H7 (cell line): ENCODE data around the gene NME7. TPM values are rescaled to one million over a fixed set of nuclear protein-coding genes. Genes with fewer than 3 reads are reported as not detected.
"Not testable (repeated sequence)": the region's sequence is repeated elsewhere in the genome, so short reads cannot be mapped to it uniquely, and the experiment has no call there.

ENCODE experiments used
- DNase-seq: peaks from one replicate; pipeline ENCODE4 v3.0.0; 2012
- H3K27me3 ChIP-seq: 2 replicates; pipeline ENCODE4 v1.6.0; 2011; ENCODE audit warnings: mild to moderate bottlenecking, low read length; ENCODE audit not compliant: control insufficient read depth, insufficient read depth
- H3K36me3 ChIP-seq: replicated peaks from 2 replicates; pipeline ENCODE4 v1.5.1; 2011; ENCODE audit warnings: low read length; ENCODE audit not compliant: control insufficient read depth, insufficient read depth
- H3K4me3 ChIP-seq: 2 replicates; pipeline ENCODE4 v1.5.1; 2011; ENCODE audit warnings: low read depth, mild to moderate bottlenecking, control low read depth, low read length, moderate library complexity; ENCODE audit not compliant: insufficient read depth
- total RNA-seq: library from RNA; depleted of rRNA; stranded (reverse); fragments of >200 nt; shearing (Covaris generic); gene quantifications from 2 replicates; pipeline ENCODE4 v1.2.3, GENCODE V29; 2014; rRNA removed

Gene NME7
- total RNA-seq: 15.8 and 19.1 TPM in 2 replicates

GRCh38 chr1:169367686-169368405 is at the start of gene NME7, which contains the start of gene BLZF1:
Gene NME7, minus strand, starts transcription at chr1:169367797. Its CDS starts 87 bp downstream, at chr1:169367710.
Gene BLZF1, plus strand, starts transcription at chr1:169368195. Its CDS starts 1,328 bp downstream, at chr1:169369523.
- DNase-seq: peak; percentile 60
- H3K4me3 ChIP-seq: peak within 1 kb of the TSS; percentile 74
- no peaks in the 10 kb centered on the region for H3K27me3 ChIP-seq

GRCh38 chr1:169414952-169415351 is 47.4 kb upstream of the NME7 start:
- Histone ChIP-seq H3K27me3 (no peaks in the 10 kb centered on the region), H3K4me3 (no peak overlapping the region), H3K36me3 (no peaks in the 10 kb centered on the region)
- DNase-seq: no peak

More at GRCh38 chr1:169367686-169368405, at the start of gene NME7, which contains the start of gene BLZF1:
- no peaks in the 10 kb centered on the region for H3K36me3 ChIP-seq

- H3K36me3 ChIP-seq, H3K4me3 ChIP-seq, H3K27me3 ChIP-seq, DNase-seq: not testable (repeated sequence)
Observed at GRCh38 chr1:169408340-169408739, 40.7 kb upstream of the NME7 start.

- DNase-seq, H3K27me3 ChIP-seq, H3K4me3 ChIP-seq, H3K36me3 ChIP-seq: not testable (repeated sequence)
Observed at GRCh38 chr1:169402578-169402977, 35.0 kb upstream of the NME7 start.

- Histone ChIP-seq H3K27me3 (no peaks in the 10 kb centered on the region), H3K36me3 (no peaks in the 10 kb centered on the region; the same call in none of the 2 replicates), H3K4me3 (no peak overlapping the region)
- no peak for DNase-seq
Observed at GRCh38 chr1:169395955-169396354, 28.4 kb upstream of the NME7 start.

GRCh38 chr1:169392406-169392805 is 24.8 kb upstream of the NME7 start:
- H3K4me3 ChIP-seq: no peak overlapping the region
- no peak for DNase-seq
- H3K36me3 ChIP-seq: no peaks in the 10 kb centered on the region; the same call in none of the 2 replicates
- no peaks in the 10 kb centered on the region for H3K27me3 ChIP-seq

GRCh38 chr1:169390303-169390702 is 22.7 kb upstream of the NME7 start:
- no peak for DNase-seq
- Histone ChIP-seq H3K4me3 (no peak overlapping the region), H3K27me3 (no peaks in the 10 kb centered on the region), H3K36me3 (no peaks in the 10 kb centered on the region; the same call in none of the 2 replicates)

- no peak overlapping the region for H3K4me3 ChIP-seq
- no peaks in the 10 kb centered on the region; the same call in 1 of the 2 replicates for H3K36me3 ChIP-seq
- DNase-seq: no peak
- no peaks in the 10 kb centered on the region for H3K27me3 ChIP-seq
Observed at GRCh38 chr1:169387399-169387798, 19.8 kb upstream of the NME7 start.

GRCh38 chr1:169383449-169383848 is 15.9 kb upstream of the NME7 start:
- no peak overlapping the region for H3K4me3 ChIP-seq
- H3K36me3 ChIP-seq: no peaks in the 10 kb centered on the region; the same call in 1 of the 2 replicates
- DNase-seq: no peak
- no peaks in the 10 kb centered on the region for H3K27me3 ChIP-seq

- H3K36me3 ChIP-seq: peaks cover 2% of the 10 kb centered on the region
- DNase-seq: no peak
- no peaks in the 10 kb centered on the region for H3K27me3 ChIP-seq
- no peak overlapping the region for H3K4me3 ChIP-seq
Observed at GRCh38 chr1:169381162-169381561, 13.6 kb upstream of the NME7 start.

- H3K36me3 ChIP-seq: no peaks in the 10 kb centered on the region; the same call in 1 of the 2 replicates
- no peak for DNase-seq
- no peak overlapping the region for H3K4me3 ChIP-seq
- no peaks in the 10 kb centered on the region for H3K27me3 ChIP-seq
Observed at GRCh38 chr1:169371404-169371803, 3.8 kb upstream of the NME7 start.

- no peaks in the 10 kb centered on the region for H3K36me3 ChIP-seq
- peak overlapping the region; percentile 74 for H3K4me3 ChIP-seq
- DNase-seq: no peak
- H3K27me3 ChIP-seq: no peaks in the 10 kb centered on the region
Observed at GRCh38 chr1:169368406-169368769, 791 bp upstream of the NME7 start.

GRCh38 chr1:169367096-169367685 is 406 bp downstream of the NME7 start:
- no peak for DNase-seq

GRCh38 chr1:169364948-169365347 is 2.6 kb downstream of the NME7 start:
- no peak overlapping the region for H3K4me3 ChIP-seq
- DNase-seq: no peak
- H3K36me3 ChIP-seq: no peaks in the 10 kb centered on the region
- no peaks in the 10 kb centered on the region for H3K27me3 ChIP-seq

More at GRCh38 chr1:169367096-169367685, 406 bp downstream of the NME7 start:
- no peaks in the 10 kb centered on the region for H3K27me3 ChIP-seq
- no peaks in the 10 kb centered on the region for H3K36me3 ChIP-seq
- peak overlapping the region; percentile 74 for H3K4me3 ChIP-seq
